HepG2 (cell line): Measurements from ENCODE around the gene SPATA13. TPM values are rescaled to one million over a fixed set of nuclear protein-coding genes. Genes with fewer than 3 reads are reported as not detected.

Source experiments
- ATAC-seq: fragments of 200-7000 bp; cut with Tn5 transposase; 3 replicates; pipeline ENCODE4 v1.9.1; 2020; ENCODE audit warnings: mild to moderate bottlenecking, moderate library complexity
- BruUV-seq: library from RNA; stranded (reverse); fragments of 400-500 nt; replicated peaks from 2 replicates; lab custom pipeline; 2021; lab: Mats Ljungman, UMichigan
- CTCF ChIA-PET: fragments of 300-600 bp; formaldehyde crosslinking; extraction: SDS; loops from one replicate; lab custom pipeline; 2021; ENCODE audit warnings: low total read pairs, inconsistent platforms, low intra/inter-chr PET ratio; lab: Yijun Ruan, JAX
- POLR2A ChIA-PET: fragments of 350-600 bp; sonication (Branson Sonifier 250); formaldehyde crosslinking; loops from one replicate; lab custom pipeline; 2020; ENCODE audit warnings: antibody characterized with exemption, inconsistent platforms; lab: Yijun Ruan, JAX
- DNase-seq: peaks from one replicate; pipeline ENCODE4 v3.0.0-alpha.2; 2015; ENCODE audit warnings: low spot score
- FAIRE-seq: peaks from 3 replicates; lab custom pipeline; 2011; peaks lifted over from hg19 to GRCh38; lab: Jason Lieb, UNC
- H2AFZ ChIP-seq: one replicate; pipeline ENCODE4 v1.6.1; 2011; ENCODE audit warnings: low read length, inconsistent platforms
- H3K27ac ChIP-seq: fragments of 300-600 bp; 3 replicates; pipeline ENCODE4 v1.8.0; 2011; ENCODE audit warnings: mixed run types, mild to moderate bottlenecking, mixed read lengths, low read length, inconsistent platforms; ENCODE audit not compliant: insufficient read depth; ENCODE audit errors: extremely low read length
- H3K27me3 ChIP-seq, 2 experiments: fragments of 200-600 bp in 1 of 2; 2 replicates in 1 of 2; 3 replicates in 1 of 2; pipeline versions ENCODE4 v1.6.0 to v1.8.0; 2011; ENCODE audit warnings: low read length in 2 of 2, mild to moderate bottlenecking in 2 of 2, moderate library complexity in 2 of 2, inconsistent platforms in 1 of 2; ENCODE audit not compliant: insufficient read depth in 2 of 2, control insufficient read depth in 1 of 2
- H3K36me3 ChIP-seq, 2 experiments: fragments of 200-600 bp in 1 of 2; replicated peaks in 1 of 2; 2 replicates in 1 of 2; 3 replicates in 1 of 2; pipeline versions ENCODE4 v1.5.1 to v1.8.0; 2011; ENCODE audit warnings: low read length in 2 of 2, inconsistent platforms in 1 of 2; ENCODE audit not compliant: insufficient read depth in 2 of 2, control insufficient read depth in 1 of 2
- H3K4me1 ChIP-seq: 2 replicates; pipeline ENCODE4 v1.5.1; 2012; ENCODE audit warnings: low read length, inconsistent platforms; ENCODE audit not compliant: insufficient read depth
- H3K4me2 ChIP-seq: 2 replicates; pipeline ENCODE4 v1.6.0; 2011; ENCODE audit warnings: low read depth, low read length, inconsistent platforms
- H3K4me3 ChIP-seq, 3 experiments: fragments of 200-600 bp in 1 of 3; sonication (generic), shearing (Covaris generic) in 1 of 3; replicated peaks in 1 of 3; 2 replicates each; pipeline ENCODE4 v1.5.1; 2011 to 2016; ENCODE audit warnings: low read length in 3 of 3, inconsistent platforms in 2 of 3, low read depth in 2 of 3, mild to moderate bottlenecking in 2 of 3, control low read depth in 1 of 3, mixed read lengths in 1 of 3; ENCODE audit not compliant: insufficient read depth in 1 of 3
- H3K79me2 ChIP-seq: one replicate; pipeline ENCODE4 v1.6.1; 2011; ENCODE audit warnings: low read length, inconsistent platforms; ENCODE audit not compliant: insufficient read depth
- H3K9ac ChIP-seq: 2 replicates; pipeline ENCODE4 v1.6.0; 2011; ENCODE audit warnings: mild to moderate bottlenecking, low read depth, low read length, inconsistent platforms; ENCODE audit not compliant: insufficient read depth
- H3K9me3 ChIP-seq: 2 replicates; pipeline ENCODE4 v1.5.1; 2012; ENCODE audit warnings: mild to moderate bottlenecking, low read length
- H4K20me1 ChIP-seq: 2 replicates; pipeline ENCODE4 v1.6.0; 2011; ENCODE audit warnings: inconsistent platforms, mild to moderate bottlenecking, low read length, moderate library complexity; ENCODE audit not compliant: insufficient read depth
- BRCA1 ChIP-seq: sonication (generic); formaldehyde crosslinking; IDR thresholded peaks from 2 replicates; pipeline ENCODE4 v1.4.0; 2020; ENCODE audit warnings: missing genetic modification reagents
- GABPB1 ChIP-seq: IDR thresholded peaks from 2 replicates; pipeline ENCODE4 v1.6.1; 2016; ENCODE audit warnings: mild to moderate bottlenecking, missing genetic modification reagents, moderate library complexity, missing compliant biosample characterization
- HNF4A ChIP-seq: sonication (generic); formaldehyde crosslinking; IDR thresholded peaks from 2 replicates; pipeline ENCODE4 v1.4.0; 2020; ENCODE audit warnings: missing genetic modification reagents
- KLF16 ChIP-seq, 2 experiments: sonication (generic) in 1 of 2; formaldehyde crosslinking in 1 of 2; IDR thresholded peaks; 2 replicates each; pipeline versions ENCODE4 v1.6.1 to v1.8.0; 2016 to 2023; ENCODE audit warnings: missing genetic modification reagents in 2 of 2, missing compliant biosample characterization in 1 of 2
- MZF1 ChIP-seq: sonication (generic); formaldehyde crosslinking; IDR thresholded peaks from 2 replicates; pipeline ENCODE4 v1.8.1; 2023; ENCODE audit warnings: mild to moderate bottlenecking, missing genetic modification reagents, borderline replicate concordance
- PPARG ChIP-seq: conservative IDR thresholded peaks from 2 replicates; pipeline ENCODE4 v1.6.1; 2016; ENCODE audit warnings: missing biosample characterization, missing genetic modification reagents
- TEAD3 ChIP-seq: optimal IDR thresholded peaks from 2 replicates; pipeline ENCODE3; 2016; ENCODE audit warnings: borderline replicate concordance
- XBP1 ChIP-seq: sonication (generic); formaldehyde crosslinking; IDR thresholded peaks from 2 replicates; pipeline ENCODE4 v1.5.0; 2020; ENCODE audit warnings: missing genetic modification reagents
- ZFP36L2 ChIP-seq: sonication (generic); formaldehyde crosslinking; IDR thresholded peaks from 2 replicates; pipeline ENCODE4 v1.4.0; 2020; ENCODE audit warnings: missing genetic modification reagents
- ZNF350 ChIP-seq: sonication (generic); formaldehyde crosslinking; IDR thresholded peaks from 2 replicates; pipeline ENCODE4 v1.4.0; 2020; ENCODE audit warnings: mild to moderate bottlenecking, low read depth, missing genetic modification reagents, borderline replicate concordance
- WGBS: methylation state at CpG from one replicate; pipeline ENCODE4 v1.1.6; 2017; ENCODE audit warnings: low lambda C conversion rate; 5-methylcytosine and 5-hydroxymethylcytosine counted together
- in situ Hi-C: cut with HindIII; loops from 2 replicates; pipeline ENCODE4 v1.10.0; 2017; ENCODE audit warnings: low pct_unique_long_range_greater_than_20kb; ENCODE audit not compliant: extremely low pct_ligation_motif_present
- intact Hi-C: fragments of 100-400 bp; cut with micrococcal nuclease; formaldehyde crosslinking; loops from one replicate; pipeline ENCODE4 v1.10.0; 2022; ENCODE audit not compliant: unreplicated experiment
- polyA plus RNA-seq, 8 experiments: library from polyadenylated mRNA; depleted of rRNA in 3 of 8; stranded (reverse) in 7 of 8; unstranded in 1 of 8; fragments of >200 nt; fragmentation: Illumina TruSeq in 4 of 8; extraction: Trizol in 4 of 8; gene quantifications; 2 replicates each; pipeline versions ENCODE4 v1.2.1 to v1.2.3, GENCODE V29; 2011 to 2016; ENCODE audit warnings: low read depth in 4 of 8, missing spikeins in 1 of 8, mixed read lengths in 1 of 8; ENCODE audit not compliant: insufficient read depth in 1 of 8
- total RNA-seq, 5 experiments: library from RNA; depleted of rRNA; stranded (reverse); fragments of >200 nt; fragmentation: Illumina TruSeq; extraction: Trizol; gene quantifications; 2 replicates each; pipeline ENCODE4 v1.2.3, GENCODE V29; 2016; ENCODE audit warnings: low read depth in 1 of 5
- TF ChIP-seq, protein P1 (sequence below): sonication (generic); formaldehyde crosslinking; IDR thresholded peaks from 2 replicates; pipeline ENCODE4 v1.4.0; 2020; ENCODE audit warnings: missing genetic modification reagents
- TF ChIP-seq, protein P2 (sequence below): sonication (generic); formaldehyde crosslinking; IDR thresholded peaks from 2 replicates; pipeline ENCODE4 v1.5.0; 2020; ENCODE audit warnings: mild to moderate bottlenecking, missing genetic modification reagents

The SPATA13 gene
- total and polyA plus RNA-seq, 2 of the 13 experiments (the other 11 are each of a cell fraction or from before 2014, with no cell fraction given) = 11.3 to 14.2 TPM

DNA sequence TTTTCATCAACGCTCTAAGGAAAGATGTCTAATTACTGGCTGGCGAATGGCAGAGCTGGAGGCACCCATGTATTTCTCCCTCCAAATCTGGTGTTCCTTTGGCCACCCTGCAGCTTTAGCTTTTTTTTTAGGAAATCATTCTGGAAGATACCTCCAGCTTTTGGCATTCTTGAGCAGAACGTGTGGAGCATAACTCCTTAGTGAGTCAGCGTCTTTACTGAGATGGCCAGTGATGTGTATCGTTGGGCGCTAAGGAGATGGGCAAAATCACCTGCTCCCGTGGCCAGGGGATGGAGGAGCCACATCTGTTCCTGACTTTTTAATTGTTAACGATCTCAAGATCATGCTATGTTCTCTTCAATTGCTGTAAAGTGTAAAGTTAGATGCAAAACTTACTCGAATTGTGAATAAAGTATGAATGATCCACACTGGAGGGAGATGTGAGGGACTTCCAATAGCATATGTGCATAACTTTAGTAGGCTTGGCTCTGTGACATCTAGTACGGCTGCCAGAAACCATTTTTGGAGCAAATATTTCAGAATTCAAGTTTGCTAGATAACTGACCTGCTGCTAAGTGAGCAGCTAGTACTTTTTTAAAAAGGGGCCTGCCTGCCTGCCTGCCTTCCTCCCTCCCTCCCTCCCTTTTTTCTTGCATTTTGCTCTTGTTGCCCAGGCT lies 124.5 kb downstream of the SPATA13 start:
- BruUV-seq = no TSS peak
- no peak overlapping the region for H3K4me3 ChIP-seq
- in situ Hi-C loops (no loop called here), intact Hi-C loops (no loop called here)
- no peak overlapping the region for H3K9ac ChIP-seq
- no peak for DNase-seq
- no peaks in the 10 kb centered on the region for H3K4me1 ChIP-seq
- no peak for ATAC-seq
- POLR2A ChIA-PET = no interaction called here
- no peaks in the 10 kb centered on the region for H3K79me2 ChIP-seq
- no peak for FAIRE-seq
- H3K36me3 ChIP-seq = peaks cover 23 to 57% of the 10 kb centered on the region in 2 experiments
- H3K9me3 ChIP-seq = no peaks in the 10 kb centered on the region
- H3K27ac ChIP-seq = no peak overlapping the region
- 97% methylated on average over 10 of the region's 10 CpGs for WGBS
- H2AFZ ChIP-seq = no peak overlapping the region
- CTCF ChIA-PET = no interaction called here
- no peak overlapping the region for H3K4me2 ChIP-seq
- no peaks in the 10 kb centered on the region for H3K27me3 ChIP-seq
- no peak for TF ChIP-seq PPARG (CRISPR knock-in tag)
- no peak for TF ChIP-seq GABPB1 (CRISPR knock-in tag)
- TF ChIP-seq, protein P1, sequence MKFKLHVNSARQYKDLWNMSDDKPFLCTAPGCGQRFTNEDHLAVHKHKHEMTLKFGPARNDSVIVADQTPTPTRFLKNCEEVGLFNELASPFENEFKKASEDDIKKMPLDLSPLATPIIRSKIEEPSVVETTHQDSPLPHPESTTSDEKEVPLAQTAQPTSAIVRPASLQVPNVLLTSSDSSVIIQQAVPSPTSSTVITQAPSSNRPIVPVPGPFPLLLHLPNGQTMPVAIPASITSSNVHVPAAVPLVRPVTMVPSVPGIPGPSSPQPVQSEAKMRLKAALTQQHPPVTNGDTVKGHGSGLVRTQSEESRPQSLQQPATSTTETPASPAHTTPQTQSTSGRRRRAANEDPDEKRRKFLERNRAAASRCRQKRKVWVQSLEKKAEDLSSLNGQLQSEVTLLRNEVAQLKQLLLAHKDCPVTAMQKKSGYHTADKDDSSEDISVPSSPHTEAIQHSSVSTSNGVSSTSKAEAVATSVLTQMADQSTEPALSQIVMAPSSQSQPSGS (CRISPR knock-in tag) = no peak
- TF ChIP-seq, protein P2, sequence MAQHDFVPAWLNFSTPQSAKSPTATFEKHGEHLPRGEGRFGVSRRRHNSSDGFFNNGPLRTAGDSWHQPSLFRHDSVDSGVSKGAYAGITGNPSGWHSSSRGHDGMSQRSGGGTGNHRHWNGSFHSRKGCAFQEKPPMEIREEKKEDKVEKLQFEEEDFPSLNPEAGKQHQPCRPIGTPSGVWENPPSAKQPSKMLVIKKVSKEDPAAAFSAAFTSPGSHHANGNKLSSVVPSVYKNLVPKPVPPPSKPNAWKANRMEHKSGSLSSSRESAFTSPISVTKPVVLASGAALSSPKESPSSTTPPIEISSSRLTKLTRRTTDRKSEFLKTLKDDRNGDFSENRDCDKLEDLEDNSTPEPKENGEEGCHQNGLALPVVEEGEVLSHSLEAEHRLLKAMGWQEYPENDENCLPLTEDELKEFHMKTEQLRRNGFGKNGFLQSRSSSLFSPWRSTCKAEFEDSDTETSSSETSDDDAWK (CRISPR knock-in tag) = no peak
- no peak for TF ChIP-seq MZF1 (CRISPR knock-in tag)
- TF ChIP-seq HNF4A (CRISPR knock-in tag) = no peak
- TF ChIP-seq TEAD3 = no peak
- TF ChIP-seq ZFP36L2 = no peak
- TF ChIP-seq BRCA1 (CRISPR knock-in tag) = no peak
- no peak for TF ChIP-seq XBP1 (CRISPR knock-in tag)
- TF ChIP-seq ZNF350 = no peak
- no peak for TF ChIP-seq KLF16 (CRISPR knock-in tag; IDR thresholded peaks at IDR 0.05)
- peaks cover 3% of the 10 kb centered on the region; the same call in 1 of the 2 replicates for H4K20me1 ChIP-seq
